Measurements from ENCODE around the gene RND1. TPM values are rescaled to one million over a fixed set of nuclear protein-coding genes. Genes with fewer than 3 reads are reported as not detected.

The RND1 gene
- total and polyA plus RNA-seq, 2 of the 8 experiments (the other 6 are each of a cell fraction or from before 2014, with no cell fraction given): 15.8 to 17.1 TPM

DNA sequence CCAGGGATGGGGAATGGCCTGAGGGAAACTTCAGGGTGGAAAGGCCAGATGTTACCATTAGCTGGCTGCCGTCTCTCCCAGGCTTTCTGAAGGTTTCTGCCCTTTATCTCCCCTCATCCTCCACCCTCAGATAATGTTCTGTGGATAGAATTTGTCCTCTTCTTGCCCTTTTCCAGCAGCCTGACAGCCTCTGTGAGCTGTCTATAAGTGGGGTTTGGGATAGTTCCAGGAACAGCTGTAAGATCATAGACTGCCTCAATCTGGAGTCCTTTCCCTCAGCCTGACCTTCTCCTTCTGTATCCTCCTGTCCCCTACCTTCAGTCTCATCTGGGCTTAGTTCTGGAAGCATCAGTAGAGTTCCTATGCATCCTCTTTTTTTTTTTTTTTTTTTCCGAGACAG lies 2.8 kb upstream of the RND1 start (continued):
- TF ChIP-seq, protein P1, sequence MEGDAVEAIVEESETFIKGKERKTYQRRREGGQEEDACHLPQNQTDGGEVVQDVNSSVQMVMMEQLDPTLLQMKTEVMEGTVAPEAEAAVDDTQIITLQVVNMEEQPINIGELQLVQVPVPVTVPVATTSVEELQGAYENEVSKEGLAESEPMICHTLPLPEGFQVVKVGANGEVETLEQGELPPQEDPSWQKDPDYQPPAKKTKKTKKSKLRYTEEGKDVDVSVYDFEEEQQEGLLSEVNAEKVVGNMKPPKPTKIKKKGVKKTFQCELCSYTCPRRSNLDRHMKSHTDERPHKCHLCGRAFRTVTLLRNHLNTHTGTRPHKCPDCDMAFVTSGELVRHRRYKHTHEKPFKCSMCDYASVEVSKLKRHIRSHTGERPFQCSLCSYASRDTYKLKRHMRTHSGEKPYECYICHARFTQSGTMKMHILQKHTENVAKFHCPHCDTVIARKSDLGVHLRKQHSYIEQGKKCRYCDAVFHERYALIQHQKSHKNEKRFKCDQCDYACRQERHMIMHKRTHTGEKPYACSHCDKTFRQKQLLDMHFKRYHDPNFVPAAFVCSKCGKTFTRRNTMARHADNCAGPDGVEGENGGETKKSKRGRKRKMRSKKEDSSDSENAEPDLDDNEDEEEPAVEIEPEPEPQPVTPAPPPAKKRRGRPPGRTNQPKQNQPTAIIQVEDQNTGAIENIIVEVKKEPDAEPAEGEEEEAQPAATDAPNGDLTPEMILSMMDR (IDR thresholded peaks at IDR 0.05; ENCODE audit: control extremely low read depth in 1 of 3, insufficient read depth in 1 of 3, low read depth in 1 of 3, low read length in 3 of 3): no peak
- no peak for TF ChIP-seq SAP30 (IDR thresholded peaks at IDR 0.05; ENCODE audit: insufficient read depth, insufficient replicate concordance, low read length)
- TF ChIP-seq BRCA1 (IDR thresholded peaks at IDR 0.05; ENCODE audit: low read depth, low read length): no peak
